Ovary (tissue), 3 donors: ENCODE results near the gene COBL.

Experiments
- POLR2A ChIP-seq: fragments of 450-650 bp; IDR thresholded peaks from one replicate; pipeline ENCODE4 v1.6.1; 2017; ENCODE audit warnings: antibody characterized with exemption, mild to moderate bottlenecking, moderate library complexity
- TF ChIP-seq, protein P1 (sequence below), 3 donors: fragments of 450-650 bp in 2 of 3; fragments of 200-600 bp in 1 of 3; IDR thresholded peaks; one replicate each; pipeline versions ENCODE4 v1.5.1 to v1.8.0; 2016 to 2022; ENCODE audit warnings: antibody characterized with exemption in 3 of 3, mild to moderate bottlenecking in 1 of 3
- donor health status: DM: no; HTN: no; CAD: no.

DNA sequence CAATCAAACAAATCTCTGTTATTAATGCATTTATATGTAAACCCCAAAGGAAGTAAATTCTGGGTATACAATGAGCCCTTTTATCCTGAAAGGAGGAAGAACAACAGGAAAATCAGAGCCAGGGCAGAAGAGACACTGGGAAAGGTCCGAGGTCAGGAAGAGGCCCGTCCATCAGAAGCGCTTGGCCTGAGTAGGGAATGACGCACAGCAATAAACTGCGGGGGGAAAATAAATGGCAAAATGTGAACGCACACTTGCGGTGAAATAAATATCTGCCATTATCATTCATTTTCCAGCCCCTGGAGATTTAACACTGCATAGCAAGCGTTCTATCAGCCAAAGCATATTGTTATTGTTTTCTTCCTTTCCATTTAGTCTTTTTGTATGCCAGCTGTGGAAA lies 243.4 kb downstream of the COBL start:
- TF ChIP-seq, protein P1, sequence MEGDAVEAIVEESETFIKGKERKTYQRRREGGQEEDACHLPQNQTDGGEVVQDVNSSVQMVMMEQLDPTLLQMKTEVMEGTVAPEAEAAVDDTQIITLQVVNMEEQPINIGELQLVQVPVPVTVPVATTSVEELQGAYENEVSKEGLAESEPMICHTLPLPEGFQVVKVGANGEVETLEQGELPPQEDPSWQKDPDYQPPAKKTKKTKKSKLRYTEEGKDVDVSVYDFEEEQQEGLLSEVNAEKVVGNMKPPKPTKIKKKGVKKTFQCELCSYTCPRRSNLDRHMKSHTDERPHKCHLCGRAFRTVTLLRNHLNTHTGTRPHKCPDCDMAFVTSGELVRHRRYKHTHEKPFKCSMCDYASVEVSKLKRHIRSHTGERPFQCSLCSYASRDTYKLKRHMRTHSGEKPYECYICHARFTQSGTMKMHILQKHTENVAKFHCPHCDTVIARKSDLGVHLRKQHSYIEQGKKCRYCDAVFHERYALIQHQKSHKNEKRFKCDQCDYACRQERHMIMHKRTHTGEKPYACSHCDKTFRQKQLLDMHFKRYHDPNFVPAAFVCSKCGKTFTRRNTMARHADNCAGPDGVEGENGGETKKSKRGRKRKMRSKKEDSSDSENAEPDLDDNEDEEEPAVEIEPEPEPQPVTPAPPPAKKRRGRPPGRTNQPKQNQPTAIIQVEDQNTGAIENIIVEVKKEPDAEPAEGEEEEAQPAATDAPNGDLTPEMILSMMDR (IDR thresholded peaks at IDR 0.05), result no peak
- no peak for TF ChIP-seq POLR2A
